SK-N-DZ (cell line): ENCODE measurements around the gene ZDHHC6.
"Not testable (repeated sequence)": the region's sequence is repeated elsewhere in the genome, so short reads cannot be mapped to it uniquely, and the experiment has no call there.

Experiments
- DNase-seq: peaks from one replicate; pipeline ENCODE4 v3.0.0-alpha.2; 2015; ENCODE audit warnings: low spot score

Gene ZDHHC6

DNA sequence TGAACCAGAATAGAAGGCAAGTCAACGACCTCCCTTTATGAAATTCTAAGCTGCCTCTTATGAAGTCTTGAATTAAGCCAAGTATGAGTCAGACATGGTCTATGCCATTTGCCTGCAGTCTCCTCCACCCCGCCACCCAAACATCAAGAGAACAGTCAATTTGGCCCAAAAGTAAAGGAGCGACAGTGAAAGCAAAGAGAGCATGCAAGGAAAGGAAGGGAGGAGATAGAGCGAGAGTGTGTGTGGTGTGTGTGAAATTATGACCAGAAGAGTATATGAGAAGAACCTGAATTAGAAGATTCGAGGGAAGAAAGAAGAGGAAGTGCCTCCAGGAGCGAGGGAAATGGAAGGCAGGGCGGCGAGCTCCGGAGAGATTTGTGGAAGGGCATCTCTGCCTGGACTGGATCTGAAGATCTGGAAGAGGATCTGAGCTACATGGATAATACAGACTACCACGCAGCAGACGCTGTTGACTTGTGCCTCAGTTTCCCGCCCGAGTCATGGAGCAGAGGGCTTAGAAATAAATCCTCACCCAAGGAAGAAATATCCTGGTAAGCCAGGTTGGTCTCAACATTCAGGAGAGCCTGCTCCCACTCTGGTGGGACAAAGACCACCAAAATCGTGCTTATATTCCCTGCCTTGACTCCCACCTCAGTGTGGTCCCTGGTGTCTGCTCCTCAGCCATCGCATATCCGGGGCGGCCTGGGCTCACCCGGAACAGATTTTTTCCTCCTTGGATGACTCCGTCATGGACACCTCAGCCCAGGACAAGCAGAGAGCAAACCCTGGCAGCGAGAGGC is 459 bp downstream of the ZDHHC6 start:
- DNase-seq = peak; percentile 4

DNA sequence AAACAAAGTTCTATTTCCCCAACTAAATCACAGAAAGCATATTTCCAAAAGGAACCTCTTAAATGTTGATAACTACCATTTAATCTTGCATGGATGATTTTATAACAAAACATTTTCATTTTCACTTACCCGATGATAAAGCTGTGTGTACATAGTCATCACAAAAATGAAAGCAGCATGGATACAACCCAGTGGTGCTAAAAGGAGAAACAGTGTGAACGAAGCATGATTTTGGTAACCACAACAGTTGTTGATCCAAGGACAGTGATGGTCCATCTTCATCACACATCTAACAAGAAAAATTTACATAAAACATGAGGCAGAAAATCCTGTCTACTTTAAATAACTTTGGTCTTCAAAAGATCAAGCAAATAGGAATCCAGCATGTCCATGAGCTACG is 4.7 kb downstream of the ZDHHC6 start:
- DNase-seq = no peak

DNA sequence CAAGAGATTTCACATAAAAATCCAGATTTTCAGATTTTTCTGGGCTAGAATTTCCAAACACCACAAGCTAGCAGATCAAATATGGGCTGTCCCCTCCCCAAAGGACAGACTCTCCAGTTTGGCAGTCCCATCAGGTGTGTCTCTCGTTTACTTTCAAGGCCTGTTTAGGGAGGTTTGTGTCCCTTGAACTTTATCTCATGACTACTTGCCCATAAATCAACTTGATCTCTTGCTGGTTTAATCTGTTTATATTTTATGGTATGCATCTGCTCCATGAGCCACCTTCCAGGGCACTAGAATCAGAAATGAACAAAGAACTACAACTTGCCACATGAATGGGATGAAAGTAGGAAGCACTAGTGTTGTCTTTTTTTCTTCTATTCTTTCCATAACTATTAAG is 5.2 kb downstream of the ZDHHC6 start:
- DNase-seq = no peak

DNA sequence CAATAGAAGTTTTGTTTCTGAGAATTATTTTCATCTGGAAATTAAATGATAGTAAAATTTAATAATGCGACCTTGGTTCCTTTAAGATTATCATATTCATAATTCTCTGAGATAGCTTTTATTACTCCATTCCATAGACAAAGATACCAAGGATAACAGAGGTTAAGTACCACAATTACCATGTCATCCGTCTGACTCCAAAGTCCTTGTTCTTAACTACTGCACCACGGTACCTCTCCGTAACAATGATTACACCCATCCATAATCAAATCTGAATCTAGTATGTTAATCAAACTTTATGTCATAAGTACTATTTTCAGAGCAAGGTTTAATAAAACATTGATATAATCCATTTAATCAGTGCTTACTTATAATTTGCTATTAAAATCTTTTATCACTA is 8.4 kb downstream of the ZDHHC6 start:
- DNase-seq = no peak

DNA sequence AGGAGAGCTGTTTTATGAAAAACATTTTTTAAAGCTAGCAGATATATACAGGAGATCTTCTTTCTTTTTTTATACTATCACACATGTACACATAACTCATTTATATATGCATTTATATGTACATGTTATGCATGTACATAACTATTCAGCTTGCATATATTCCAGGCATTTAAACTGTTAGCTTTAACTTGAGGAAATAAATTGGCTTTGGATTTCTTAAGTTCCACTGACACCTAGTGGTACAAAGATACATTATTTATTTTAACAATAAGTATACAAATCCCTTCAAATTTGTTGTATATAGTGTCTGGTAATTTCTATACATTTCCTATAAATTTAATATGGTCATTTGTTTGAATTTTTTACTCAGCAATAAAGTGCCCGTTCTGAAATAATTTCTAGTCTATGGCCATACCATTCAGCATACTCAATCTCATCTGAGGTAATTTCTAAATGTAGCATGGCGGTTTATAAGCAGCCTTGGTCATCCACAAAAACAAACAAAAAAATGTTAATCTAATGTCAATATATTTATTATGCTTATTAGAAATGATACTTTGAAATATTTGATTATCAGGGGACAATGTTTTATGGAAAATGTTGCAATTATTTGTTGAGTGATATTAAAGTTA is 11.6 kb downstream of the ZDHHC6 start:
- no peak for DNase-seq

DNA sequence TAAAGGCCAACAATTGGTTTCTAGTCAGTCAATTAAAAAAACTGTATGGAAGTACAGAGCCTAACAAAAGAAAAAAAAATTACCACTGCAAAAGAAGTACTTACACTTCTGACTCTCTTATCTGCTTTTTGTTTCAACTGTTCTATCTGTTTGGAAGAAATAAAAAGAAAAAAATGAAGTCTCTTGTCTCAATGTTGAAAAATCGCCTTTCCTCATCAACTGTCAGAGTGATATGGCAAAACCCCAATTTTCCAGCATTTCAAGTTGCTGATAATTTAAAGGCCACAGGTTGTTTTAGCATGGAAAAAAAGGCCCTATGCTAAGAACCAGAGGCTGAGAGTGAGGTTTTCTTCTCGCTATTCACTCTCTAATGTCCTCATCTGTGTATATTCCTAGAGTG is 13.6 kb downstream of the ZDHHC6 start:
- DNase-seq = no peak

DNA sequence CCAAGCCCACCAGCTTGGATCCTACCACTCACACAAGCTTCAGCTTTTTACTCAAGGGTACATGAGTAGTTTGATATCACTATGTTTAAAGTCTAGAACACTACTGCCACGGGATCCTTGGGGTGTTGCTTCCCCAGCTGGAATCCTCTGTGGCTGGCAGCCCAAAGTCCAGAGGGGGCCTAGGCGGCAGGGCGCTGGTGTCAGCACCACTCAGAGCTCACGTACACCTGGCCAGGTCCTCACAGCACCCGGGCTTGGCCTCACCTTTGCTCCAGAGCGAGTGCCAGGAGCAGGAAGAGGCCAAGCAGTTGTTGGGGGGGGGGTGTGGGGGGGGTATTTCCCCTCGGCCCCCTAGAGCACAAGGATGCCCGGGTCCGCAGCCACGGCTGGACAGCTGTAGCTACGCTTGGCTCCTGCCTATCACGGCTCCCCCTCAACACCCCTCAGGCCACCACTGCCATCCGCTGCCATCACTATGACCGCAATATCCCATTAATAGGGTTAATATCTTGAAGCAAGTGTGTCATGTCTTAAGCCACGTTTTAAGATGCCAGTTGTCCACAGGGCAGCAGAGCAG is 17.0 kb downstream of the ZDHHC6 start:
- no peak for DNase-seq

DNA sequence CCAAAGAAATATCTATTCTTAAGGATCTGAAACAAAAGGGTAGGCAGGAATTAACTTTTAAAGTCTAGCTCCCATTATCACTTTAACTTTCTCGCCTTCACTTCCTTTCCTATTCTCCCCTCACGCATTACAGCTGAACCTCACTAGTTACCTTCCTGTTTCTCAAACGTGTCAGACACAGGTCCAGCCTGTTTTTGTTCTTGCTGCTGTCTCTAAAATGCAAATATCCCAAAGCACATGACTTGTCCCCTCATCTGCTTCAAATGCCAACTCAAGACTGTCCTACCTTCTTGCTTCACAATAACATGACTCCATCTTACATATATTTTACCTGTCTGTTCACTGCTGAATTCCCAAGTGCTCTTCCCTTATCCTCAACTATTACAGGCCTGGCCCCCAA is 17.6 kb downstream of the ZDHHC6 start:
- DNase-seq = no peak

DNA sequence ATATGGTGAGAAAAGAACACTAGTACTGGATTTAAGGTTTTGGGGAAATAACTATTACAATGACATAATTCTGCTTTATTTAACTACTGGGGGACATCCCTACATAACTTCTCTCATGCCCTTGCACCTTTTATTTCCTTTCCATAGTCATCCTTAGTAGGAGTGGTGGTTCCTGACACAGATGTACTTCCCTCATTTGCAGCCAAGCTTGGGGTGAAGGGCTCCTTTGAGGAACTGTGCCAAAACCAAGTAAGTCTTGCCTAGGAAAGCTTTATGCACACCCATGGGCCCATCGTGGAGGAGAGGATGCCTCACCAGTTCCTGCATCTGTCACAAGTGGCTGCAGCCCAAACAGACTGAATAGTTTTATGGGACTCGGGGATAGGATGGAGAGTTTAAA is 20.6 kb downstream of the ZDHHC6 start:
- DNase-seq = no peak

DNA sequence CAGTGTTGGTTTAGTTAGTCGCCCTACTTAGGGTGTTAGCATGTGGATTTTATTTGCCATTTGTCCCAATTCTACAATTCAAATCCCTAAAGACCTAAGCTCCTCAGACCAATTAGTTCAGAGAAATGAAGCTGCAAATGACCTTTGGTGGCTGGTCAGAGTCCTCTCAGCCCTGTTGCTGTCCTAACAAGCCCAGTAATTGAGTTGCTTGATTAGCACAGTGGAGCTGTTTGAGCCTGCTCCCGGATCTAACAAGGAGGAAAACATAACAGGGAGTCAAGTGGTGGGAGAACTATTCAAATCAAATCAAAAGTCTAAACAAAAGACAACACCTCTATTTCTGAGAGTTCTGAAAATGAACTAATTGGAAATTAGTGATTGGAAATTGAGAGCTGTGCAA is 22.1 kb downstream of the ZDHHC6 start:
- DNase-seq = no peak

DNA sequence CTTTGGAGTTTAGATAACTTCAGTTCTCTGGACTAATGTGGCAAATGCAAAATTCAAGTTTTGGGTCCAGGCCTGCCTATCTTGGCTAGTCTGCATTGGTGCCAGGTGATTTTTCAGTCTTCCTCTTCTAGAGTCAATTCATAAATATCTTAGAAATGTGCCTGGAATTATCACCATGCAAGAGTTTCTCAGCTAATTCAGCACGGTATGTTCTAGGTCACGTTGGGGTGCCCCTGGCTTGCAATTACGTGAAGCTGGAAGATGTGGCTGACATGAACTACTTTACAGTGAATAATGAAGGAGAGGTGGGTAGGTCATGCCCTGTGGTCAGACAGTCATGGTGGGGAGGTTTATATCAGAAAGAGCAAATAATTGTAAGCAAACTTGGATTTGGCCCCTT is 25.0 kb downstream of the ZDHHC6 start:
- no peak for DNase-seq

DNA sequence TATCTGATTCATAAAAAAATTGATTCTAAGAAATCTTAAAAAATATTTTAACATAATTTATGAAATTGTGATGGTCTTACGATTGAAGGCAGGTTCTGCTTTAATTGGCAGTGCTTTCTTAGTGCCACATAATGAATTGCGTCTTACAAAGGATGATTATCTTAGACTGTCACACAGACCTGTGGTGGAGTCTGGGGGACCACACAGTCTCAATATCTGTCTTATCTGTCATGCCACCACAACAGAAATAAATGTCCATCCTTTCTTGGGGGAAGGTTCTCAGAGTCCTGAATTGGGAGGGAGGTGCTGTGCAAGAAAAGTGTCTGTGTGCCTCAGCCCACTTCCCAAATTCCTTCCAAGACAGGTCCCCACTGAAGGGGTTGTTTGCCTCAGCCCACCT is 34.0 kb downstream of the ZDHHC6 start:
- DNase-seq = no peak

DNA sequence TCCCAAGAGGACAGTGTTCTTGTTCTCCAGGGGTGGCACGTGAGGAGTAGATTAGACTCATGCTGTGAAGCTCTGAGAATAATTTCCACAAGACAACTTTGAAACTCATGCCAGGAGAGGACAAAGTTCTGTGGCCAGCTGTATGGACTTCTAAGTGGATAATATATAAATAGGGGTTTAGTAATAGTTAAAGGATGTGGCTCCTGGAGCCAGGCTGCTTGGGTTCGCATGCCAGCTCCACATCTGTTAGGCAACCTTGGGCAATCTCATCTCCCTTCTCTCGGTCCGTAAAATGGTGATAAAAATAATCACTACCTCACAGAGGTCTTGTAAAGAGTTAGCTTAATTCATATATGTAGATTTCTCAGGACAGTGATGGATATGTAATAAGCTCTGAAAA is 37.0 kb downstream of the ZDHHC6 start:
- DNase-seq = no peak

DNA sequence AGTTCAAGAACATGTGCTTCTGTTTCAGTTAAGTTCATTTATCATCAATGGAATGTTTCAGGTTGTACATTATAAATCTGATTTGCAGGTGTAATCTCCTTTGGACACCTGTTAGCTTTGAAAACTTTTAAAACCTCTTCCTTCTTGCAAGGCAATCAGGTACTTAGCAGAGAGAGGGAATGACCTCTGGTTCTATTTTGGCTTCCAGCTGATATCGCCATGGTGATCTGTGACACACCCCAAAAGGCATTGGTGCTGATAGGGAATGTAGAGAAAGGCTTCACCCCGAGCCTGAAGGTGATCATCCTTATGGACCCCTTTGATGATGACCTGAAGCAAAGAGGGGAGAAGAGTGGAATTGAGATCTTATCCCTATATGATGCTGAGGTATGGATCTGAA is 37.4 kb downstream of the ZDHHC6 start:
- no peak for DNase-seq

DNA sequence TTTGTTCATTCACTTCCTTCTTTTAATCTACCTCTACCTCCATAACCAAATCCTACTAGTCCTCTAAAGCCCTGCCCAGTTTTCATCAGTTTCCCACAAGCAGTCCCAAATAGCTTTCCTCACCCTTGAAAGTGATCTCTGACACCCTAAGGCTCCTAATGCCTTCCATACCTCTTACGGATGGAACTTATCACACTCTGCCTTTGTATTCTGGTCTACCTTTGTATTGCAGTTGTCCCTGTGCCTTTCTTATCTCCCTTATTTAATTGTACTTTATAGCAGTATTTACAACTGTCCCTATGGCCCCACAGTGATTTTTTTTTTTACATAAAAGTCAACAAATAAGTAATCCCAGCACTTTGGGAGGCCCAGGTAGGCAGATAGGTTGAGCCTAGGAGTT is 39.0 kb downstream of the ZDHHC6 start:
- no peak for DNase-seq

DNA sequence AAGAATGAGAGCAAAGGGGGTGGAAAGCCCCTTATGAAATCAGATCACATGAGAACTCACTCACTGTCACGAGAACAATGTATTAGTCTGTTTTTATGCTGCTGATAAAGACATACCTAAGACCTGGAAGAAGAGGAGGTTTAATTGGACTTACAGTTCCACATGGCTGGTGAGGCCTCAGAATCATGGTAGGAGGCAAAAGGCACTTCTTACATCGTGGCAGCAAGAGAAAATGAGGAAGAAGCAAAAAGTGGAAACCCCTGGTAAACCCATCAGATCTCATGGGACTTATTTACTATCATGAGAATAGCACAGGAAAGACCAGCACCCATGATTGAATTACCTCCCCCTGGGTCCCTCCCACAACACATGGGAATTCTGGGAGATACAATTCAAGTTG is 39.9 kb downstream of the ZDHHC6 start:
- DNase-seq = not testable (repeated sequence)

DNA sequence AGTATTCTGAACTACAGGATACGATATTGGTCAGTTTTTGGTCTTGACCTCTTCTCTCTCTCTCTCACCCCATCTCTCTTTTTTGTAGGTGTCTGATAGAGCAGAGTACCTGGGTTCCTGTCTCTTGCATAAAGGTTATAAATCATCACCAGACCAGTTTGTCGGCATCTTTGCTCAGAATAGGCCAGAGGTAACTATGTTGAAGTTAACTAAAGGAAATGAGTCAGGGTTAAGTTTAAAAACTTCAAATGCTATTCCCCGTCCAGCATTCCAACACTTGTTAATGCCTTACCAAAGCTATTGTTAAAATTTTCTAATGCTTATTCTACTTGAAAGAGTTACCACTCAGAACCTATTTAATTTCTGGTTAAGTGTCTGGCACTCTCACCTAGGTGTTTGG is 42.1 kb downstream of the ZDHHC6 start:
- no peak for DNase-seq

DNA sequence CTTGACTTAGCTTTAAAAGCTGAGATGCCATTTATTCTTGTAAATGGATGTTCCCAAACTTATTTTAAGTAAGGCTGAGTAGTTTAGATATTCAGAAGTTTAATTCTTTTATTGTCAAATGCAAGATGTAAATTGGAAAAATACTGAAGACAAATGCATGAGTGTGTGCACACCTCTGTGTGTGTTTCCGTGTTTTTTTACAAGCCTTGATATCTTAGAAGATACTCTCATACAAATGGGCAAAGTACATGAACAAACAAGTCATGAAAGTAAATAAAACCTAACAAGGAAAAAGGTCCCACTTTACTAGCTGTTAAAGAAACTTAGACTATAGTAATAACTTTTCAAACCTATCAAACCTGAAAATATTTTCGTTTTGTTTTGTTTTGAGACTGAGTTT is 43.8 kb downstream of the ZDHHC6 start:
- DNase-seq = no peak

DNA sequence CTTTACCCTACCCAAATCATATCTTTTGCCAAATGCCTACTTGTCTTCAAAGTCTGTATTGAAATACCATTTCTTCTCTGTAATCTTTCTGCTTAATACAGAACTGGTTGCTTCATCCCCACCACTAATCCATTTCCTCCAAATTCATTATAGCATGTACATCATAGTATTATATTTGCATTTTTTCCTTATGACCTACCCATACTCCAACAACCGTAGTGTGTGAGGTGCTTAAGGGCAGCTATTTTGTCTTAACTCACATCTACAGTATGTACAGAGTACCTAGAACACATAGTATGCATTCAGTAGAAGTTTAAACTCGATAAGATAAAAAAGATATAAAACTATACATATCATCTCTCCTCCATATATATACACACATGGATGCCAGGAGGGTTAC is 49.1 kb downstream of the ZDHHC6 start:
- no peak for DNase-seq

DNA sequence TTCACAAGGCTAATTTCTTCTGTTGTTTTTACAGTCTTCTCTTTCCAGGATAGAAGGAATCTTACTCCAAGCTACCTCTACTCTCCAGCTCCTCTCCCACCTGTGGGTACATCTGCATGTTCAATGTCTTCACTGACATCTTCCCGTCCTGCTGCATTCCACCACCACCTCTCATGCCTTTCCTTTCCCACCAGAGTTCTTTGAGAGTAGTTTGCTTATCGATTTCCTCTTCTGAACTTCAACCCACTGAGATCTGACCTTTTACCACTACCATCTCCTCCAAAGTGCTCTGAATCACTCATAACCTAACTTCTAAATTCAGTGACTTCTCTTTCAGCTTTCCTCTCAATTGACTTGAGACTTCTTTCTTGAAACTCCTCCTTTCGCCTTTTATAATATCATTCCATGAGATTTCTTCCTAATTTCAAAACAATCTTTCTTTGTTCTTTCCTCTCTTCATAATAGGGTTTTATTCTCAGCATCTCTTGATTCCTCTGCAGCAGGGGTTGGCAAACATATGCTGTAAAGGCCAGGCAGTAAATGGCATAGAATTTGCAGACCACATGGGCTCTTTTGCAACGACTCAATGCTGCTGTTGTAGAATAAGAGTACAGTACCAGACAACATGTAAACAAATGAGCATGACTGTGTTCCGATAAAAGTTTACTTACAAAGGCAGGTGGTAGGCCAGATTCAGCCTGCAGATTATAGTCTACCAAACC is 50.7 kb downstream of the ZDHHC6 start:
- DNase-seq = no peak

DNA sequence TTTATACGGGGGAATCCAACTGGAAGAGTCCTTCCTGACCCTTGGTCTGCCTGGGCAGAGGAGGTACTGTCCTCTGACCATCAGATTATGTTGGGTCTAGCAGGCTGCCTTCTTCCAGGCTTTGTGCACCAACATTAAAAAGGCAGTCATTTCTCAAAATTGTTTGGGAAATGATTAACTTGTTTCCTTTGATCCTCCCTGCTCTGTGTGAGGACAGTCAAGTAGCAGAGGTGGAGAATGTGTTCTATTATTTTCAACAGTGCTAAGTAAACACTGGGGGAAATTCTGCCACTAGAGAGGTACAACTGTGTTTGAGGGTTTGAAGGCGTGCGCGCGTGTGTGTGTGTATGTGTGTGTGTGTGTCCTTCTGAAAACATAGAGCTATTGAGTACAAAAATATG is 52.2 kb downstream of the ZDHHC6 start:
- no peak for DNase-seq

DNA sequence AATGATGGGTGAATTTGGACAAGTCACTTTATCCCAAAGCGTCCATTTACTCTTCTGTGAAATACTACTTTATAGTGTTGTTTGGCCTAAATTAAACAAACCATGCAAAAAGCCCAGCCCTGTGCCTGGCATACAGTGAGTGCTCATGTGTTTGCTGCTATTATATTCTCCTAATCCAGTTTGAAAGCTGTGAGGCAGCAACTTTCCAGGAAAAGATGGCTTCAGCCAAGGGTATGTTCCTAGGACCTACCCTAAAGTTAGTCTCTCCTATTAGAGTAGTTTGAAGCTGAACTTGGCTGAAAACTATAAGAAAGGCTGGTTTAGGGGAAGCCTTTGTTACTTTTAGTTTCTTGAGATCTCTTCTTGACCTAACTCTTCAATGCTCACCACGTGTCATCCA is 52.9 kb downstream of the ZDHHC6 start:
- no peak for DNase-seq

DNA sequence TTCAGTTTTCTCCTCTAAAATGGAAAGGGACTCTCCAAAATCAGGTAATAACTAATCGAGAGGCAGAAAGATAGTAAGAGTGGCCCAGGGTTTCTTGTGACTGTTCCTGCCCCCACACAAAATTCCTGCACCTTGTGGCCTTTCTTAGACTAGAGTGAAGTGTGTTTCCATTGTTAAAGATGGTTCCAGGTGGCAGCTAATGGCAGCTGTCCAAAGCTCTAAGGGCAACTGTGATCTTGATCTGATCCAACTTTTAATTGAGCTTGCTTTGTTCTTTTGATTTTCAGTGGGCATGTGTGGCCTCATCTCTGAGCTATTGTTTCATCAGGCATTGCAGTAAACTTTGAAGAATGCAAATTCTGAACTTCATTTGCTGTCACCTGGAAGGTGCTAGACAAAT is 53.4 kb downstream of the ZDHHC6 start:
- DNase-seq = no peak
